Stimulated activated CD8-positive, alpha-beta memory T cell treated with anti-CD3 and anti-CD28 coated beads, Interleukin-4, amount 100 ng/mL, for 1 hour (primary cell): ENCODE results near the gene ABCA12.

Experiments used
- DNase-seq, 2 donors: peaks; one replicate each; pipeline ENCODE4 v3.0.0-alpha.2; 2020; ENCODE audit warnings: low read depth in 2 of 2, low spot score in 1 of 2

Gene ABCA12

DNA sequence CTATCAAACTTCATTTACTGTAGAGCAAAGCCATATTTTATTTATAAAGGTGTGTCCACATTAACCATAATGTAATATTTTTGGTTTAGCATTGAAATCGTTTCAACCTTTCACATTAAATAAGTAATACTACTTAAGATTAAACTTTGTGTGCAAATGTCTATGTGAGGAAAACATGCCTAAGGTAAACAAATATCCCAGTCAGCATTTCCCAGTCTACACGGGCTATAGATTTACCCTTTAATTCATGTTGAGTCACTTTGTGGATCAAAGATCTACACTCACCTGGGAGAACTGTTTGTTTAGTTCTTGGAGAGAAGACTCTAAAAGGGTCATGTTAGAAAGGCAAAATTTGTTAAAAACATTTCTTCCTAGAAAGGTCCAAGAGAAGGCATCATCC, 89.1 kb downstream of the ABCA12 start:
- no peak for DNase-seq

DNA sequence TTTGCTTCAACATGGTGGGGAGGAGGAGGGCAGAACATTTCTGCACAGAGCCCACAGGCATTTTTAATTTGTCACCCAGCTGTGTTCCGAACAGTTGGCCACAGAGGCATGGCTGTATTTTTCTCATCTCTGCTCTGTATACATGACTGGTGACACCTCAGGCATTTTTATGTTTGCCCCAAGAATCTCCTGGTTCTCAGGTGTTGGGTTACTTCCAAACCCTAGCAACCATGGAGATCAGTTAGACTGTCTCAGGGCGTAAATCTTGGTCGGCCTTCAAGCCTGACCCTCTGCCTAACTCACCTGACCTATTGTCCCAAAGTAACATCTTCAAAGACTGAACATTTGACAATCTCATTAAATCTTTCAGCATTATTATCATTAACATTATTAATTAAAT, 100.0 kb downstream of the ABCA12 start:
- DNase-seq = no peak

DNA sequence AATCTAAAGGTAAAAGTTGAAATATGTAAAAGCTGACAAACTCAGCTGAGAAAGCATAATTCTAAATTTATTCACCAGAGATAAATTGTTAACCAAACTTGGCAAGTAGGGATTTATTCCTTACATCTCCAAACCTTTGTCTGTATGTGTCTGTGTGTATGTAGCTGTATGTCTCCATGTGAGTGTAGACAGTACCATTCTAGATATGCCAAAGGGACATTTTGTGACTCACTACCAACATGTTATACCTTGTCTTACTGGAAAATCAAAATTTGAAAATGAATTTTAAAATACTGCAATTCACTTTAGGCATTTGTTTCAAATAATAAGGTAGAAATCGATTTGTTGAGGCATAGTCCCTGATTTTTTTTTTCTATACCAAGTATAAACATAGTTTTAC, 102.1 kb downstream of the ABCA12 start:
- DNase-seq = no peak

DNA sequence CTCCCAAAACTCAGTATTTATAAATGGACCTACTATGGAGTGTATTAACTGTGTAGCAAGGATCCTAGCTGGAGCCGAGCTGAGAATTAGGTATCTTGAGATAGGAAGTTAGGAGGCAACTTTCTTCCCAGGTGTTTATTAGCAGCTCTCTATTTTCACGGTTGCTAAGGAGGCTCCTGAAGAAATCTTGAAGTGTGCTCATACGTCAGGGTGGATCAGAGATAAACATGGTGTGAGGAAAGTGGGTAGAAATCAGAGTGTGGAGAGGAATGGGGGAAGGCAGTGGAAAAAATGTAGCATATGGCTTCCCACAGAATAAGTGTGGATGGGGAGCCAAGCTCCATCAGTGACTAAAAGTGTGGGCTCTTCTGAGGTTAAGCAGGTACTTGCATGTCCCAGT, 104.3 kb downstream of the ABCA12 start:
- no peak for DNase-seq

DNA sequence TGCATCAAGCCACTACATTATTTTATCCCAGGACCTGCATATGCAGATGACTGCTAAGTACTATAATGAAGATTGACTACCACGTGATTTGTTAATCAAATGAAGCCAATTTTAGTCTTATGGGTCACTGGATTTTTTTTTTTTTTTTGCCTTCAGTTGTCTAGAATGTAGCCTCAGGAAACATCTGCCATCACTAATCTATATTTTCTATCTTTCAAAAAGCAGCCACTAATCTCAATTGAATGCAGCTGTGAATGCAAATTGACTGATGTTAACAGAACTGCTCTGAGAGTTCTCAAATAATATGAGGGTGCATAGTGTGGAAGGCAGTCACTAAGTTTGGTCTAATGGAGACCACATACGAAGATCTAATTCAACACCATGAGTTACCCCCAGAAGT, 106.3 kb downstream of the ABCA12 start:
- DNase-seq = no peak

DNA sequence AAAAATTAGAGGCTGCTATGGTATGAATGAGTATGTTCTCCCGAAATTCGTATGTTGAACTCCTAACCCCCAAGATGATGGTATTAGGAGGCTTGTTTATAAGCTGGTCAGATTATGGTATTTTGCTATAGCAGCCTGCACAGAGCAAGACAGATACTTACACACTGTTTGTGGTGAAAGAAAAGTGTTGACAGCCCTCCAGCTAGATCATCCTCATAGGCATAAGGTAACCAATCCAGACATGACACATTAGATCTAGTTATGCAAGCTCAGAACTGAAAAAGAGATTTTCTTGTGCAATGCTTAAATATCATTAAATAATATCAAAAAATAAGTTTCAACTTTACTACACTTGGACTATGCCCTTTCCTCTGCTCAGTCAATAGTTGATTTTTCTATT, 107.1 kb downstream of the ABCA12 start:
- DNase-seq = no peak

DNA sequence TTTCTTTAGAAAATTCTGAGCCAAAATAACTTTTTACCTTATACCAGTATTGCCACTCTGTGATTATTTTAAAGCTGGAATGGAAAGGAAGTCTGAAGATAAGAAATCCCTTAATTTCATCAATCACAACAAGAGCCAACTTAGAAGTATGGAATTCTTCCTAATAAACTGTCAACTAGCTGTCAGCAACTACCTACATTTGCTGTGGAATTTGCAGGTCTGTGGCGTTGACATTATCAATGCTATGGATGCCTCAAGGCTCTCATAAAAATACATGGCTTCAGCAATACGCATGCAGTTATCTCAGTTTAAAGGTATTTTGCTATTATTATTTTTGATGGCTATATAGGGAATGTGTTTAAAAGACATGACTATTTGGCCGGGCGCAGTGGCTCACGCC, 108.5 kb downstream of the ABCA12 start:
- no peak for DNase-seq

DNA sequence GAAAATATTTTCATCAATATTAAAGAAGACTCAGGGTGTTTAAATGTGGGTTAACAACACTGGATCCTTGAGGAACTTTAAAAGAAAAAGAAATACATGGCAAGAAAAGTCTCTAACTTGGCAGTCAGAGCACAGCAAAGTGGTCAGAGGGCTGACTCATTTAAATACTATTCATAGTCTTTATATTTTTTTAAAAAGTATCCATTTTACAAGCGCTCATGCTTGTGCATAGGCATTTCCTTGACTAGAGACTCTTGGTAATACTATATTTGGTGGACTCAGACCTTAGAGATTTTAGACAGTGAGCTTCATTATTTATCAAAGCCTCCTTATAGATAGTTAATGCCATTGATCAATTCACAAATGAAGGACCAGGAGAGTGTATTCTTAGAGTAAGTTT, 110.2 kb downstream of the ABCA12 start:
- DNase-seq = no peak

DNA sequence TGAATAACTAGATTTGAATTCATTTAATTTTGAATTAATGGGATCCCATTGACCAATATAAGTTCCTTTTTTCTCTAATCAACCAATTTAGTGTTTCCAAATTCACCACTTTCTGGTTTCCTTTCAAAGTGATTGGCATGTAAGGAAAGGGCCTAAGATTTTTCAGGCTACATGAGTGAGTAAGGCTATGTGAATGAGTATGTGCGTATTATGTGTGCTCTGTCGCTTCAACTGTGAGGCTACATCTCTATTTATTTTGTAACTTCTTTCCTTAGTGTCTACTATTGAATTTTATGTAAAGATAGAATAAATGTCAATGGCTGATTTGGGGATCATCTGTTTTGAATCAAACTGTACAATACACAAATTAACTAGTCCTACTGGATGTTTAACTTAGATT, 110.6 kb downstream of the ABCA12 start:
- no peak for DNase-seq

DNA sequence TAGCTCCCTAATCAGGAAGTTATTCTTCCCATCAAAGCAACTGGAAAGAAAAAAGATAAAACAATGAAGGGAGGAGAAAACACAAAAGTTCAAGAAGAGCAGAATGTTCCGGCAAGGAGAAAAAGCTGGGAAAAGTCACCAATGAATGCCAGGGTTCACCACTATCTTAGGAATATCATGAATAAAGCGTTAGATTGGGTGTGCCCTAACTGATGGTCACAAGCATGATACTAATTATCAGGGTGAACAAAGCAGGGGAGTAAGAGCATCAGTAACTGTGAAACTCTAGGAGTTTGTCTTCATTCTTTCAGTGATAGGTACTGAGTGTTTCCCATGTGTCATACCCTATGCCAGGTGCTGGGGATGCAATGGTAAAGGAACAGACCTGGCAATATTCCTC, 115.5 kb downstream of the ABCA12 start:
- no peak for DNase-seq

DNA sequence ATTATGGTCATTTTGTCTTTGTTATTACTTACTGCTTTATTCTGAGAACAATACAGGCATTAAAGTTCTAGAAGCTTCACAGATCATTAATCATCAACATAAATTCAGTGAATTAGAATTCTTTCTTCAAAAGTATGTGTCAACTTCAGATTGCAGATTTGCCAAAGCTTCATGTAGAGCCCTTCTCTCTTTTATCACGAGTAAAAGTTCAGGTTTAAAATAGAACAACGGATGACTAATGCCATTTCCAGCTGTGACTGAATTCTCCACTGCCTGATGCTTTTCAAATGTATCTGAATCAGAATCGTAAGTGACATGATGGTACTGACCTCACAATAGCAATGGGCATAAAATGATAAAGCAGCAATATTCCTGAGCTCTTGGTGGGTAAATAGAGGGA, 116.0 kb downstream of the ABCA12 start:
- DNase-seq = no peak

DNA sequence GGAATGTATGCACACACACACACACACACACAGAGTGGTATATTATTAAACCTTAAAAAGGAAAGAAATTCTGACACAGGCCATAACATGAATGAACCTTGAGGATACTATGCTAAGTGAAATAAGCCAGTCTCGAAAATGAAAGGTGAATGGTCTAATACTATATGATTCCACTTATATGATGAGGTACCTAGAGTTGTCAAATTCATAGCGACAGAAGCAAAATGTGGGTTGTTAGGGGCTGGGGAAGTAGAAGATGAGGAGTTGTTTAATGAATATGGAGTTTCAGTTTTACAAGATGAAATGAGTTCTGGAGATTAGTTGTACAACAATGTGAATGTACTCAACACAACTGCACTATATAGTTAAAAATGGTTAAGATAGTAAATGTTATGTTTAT, 118.1 kb downstream of the ABCA12 start:
- DNase-seq = no peak

DNA sequence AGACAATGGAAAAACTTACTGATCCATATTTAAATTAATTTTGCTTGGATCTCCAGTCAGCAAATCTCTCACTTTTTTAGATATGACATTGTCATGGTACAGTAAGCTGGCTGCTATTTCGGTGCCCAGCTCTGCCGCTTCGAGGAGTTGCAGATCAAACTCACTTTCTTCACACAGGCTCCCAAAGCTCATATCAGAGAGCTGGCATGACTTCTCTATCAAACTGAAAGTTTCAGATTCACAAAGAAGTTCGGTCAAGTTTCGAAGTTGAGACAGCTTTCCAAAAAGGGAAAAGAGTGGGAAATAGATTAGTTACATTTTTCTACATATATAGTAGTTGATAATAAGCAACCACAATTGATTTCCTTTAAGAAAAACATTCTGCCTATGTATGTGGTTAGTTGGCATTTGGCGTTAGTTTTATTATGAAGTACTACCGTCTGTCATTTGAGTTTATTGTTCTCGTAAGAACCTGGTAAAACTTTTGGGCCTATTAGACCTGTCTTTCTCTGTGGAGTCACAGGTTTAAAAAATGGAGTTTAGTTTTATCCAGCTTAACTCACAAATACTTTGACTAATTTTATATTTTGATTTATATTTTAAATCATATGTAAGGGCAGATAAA, 118.8 kb downstream of the ABCA12 start:
- no peak for DNase-seq

DNA sequence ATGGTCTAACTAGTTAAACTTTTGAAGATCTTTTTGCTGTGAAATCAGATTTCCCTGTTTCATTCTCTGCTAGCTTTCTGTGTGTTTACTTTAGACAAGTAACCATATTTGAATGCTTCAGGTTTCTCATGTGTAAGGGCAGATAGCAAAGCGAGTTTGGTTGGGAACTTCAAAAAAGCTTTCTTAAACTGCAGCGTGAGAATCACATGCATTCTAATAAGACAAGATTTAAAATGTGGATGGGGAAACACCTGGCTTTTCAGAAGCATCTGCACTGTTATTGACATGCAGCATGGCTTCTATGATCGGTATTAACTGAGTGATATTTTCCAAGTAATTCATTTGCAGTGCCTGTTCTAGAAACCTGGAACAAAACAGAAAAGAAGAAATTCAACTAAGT, 119.3 kb downstream of the ABCA12 start:
- DNase-seq = no peak

DNA sequence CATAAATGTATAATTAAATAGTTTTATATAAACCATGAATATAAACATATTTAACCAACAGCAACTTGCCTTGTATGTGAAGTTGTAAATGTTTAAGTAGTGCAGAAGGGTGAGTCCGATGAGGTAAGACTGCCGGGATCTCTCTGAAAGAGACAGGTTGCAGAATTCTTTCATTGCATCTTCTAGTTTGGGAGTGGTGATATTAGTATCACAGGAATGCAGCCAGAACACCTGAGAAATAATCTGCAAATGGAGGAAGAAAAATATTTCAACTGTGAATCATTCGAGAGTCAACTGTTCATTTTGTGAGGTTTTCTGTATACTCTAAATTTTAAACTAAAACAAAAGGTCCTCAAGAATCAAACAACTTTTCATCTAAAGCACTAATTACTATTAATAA, 123.0 kb downstream of the ABCA12 start:
- DNase-seq = no peak

DNA sequence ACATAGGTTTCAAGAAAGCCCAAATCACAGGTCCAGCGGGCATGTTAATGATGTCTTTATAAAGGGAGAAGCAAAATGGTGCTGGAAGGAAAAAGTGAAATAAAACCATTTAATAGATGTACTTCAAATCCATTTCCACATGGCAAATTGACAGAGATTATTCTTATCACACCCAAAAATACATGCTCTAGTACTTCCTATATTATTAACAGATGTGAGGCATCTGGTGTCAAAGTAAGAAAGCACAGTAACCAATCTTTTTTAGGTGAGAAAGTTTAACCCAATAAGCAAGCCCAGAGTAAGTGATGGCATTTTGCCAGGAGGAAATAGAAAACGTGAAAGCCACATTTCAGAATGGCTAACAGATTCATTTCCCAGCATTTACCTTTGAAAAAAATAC, 128.0 kb downstream of the ABCA12 start:
- DNase-seq = no peak

DNA sequence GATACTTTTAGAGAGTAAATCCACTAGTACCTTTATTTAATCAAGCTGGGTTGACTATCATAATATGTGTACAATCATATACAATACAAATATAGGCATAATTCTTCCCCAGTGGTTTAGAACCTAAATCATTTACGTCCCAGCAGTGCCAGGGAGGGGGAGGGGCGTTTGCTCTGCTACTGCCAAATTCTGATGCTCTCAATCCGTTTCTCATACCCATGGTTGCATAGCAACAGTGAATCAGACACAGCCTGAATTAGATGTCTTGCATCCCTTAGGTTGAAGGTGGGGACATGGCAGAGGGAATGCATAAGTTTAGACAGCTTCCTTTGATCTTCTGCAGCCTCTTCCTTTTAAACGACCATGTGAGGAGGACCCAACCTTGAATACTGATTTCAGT, 135.4 kb downstream of the ABCA12 start:
- no peak for DNase-seq

DNA sequence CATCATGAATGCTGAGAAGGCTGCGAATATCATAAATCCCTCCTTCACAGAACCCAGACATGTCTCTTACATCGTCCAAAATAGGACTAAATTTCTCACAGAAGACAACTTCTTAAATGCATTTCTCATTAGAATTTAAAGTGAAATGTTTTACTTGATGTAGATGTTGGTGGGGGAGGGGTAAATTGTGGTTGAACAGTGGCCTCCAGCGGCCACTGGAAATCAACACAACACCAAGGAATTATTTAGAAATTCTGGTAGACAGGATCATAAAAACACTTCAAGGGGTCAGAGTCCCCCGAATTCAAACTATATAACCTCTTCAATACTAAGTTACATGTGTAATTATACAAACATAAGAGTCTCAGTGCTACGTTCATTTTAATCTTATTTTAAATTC, 135.9 kb downstream of the ABCA12 start:
- DNase-seq = no peak

DNA sequence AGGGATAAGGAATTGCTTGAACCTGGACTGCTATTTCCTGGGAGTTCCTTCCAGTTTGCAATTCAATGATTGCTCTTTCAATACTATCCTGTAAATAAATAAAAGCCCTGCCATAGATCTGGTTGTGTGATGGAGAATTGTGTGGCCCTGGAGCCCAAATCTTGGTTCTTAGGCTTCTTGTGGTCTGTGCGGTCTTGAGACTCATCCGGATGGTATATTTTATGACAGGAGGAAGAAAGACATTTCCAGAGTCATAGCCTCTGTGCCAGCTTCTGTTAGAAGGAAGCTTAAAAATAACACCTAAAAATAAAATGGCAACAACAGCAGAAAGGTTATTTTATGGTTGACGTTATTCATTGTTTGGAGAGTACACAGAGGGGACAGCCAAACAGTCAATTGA, 137.7 kb downstream of the ABCA12 start:
- no peak for DNase-seq

DNA sequence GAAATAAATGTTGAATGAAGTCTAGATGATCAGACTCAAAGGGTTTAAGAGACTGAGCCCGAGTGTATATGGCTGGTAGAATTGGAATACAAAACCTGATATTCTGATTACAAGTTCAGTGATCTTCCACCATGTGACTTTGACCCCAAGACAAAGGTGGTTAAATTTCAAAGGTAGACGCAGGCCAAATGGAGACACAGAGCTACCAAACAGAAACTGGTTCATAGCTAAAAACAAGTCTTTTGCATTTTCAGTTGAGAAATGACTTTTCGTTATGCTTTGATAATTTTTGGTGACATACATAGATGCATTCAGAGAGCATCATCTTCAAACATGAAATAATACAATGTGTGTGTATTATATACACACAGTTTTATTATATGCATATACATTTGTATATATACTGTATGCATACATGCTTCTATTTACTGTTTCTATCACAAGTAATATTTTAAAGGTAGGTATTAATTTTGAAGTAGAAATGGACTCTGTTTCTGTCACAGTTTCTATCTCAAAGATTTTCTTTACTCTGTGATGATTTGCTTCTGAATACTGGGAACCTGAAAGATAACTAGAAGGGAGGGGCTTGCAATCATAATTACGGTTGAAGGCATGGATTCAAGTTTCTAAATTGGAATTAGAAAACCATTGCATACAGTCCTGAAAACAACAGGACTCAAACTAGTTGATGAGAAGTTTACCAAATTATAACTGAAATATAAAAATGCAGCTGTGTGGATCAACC, 142.3 kb downstream of the ABCA12 start:
- DNase-seq = no peak

DNA sequence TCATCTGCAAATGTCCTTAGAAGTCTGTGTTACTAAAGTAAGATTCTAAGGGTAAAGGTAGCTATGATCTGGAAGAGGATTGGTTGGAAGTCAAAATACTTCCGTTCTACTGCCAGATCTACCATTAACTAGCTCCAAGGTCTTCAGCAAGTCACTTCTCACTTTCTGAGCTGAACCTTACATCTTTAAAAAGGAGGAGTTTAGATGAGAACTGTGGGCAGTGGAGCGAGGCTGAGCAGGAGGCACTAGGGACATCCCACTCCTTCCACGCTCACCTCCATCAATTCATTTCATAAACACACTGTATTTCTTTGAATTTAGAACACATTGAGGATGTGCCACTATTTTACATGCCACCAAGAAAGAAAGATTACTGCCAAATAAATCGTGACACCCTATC, 143.0 kb downstream of the ABCA12 start:
- DNase-seq = no peak

DNA sequence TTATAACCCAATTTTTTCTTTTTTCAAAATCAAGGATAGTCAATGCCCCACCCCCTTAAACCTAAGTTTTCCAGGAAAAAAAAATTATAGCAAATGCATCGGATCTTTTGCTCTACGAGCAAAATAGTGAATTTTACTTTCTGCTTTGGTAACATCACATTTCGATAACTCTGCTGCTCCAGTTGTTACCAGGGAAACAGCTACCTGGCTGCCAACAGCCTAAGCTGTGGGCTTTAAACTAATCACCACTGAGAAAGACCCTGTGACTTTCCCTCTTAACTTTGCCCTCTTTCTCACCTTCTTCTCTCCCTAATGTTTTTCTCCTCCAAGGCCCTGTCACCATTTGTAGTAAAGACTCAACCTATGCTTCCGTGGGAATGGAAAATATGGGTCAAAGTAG, 145.5 kb downstream of the ABCA12 start:
- DNase-seq = no peak

DNA sequence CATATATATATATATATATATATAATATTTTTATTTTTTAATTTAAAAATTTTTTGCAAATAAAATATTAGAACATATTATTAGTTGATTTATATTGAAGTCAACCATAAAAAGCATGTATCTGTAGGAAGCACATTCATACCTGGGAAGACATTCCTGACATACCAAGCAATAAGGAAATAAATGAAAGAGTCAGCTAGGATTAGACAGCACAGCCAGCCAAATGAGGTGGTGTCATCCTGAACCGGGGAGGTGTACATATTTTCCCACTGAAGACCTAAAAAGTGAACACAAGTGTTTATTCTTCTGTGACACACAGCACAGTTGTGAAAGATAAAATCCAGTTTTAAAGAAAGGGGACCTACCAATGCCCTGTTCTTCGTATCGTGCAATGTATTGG, 149.2 kb downstream of the ABCA12 start:
- no peak for DNase-seq
